Islet of Langerhans (tissue), 1 donor: ENCODE data around the gene APLN.

ENCODE experiments used
- FAIRE-seq: peaks from one replicate; lab custom pipeline; 2011; peaks lifted over from hg19 to GRCh38; lab: Jason Lieb, UNC

Gene APLN

GRCh38 chrX:129654652-129655546 lies at the start of gene APLN:
TSS of gene APLN (minus strand) at chrX:129654956. CDS start at chrX:129654630, 326 bp downstream.
- no peak for FAIRE-seq

- FAIRE-seq, result no peak
Observed at GRCh38 chrX:129704491-129704890, 49.7 kb upstream of the APLN start.

- FAIRE-seq, result no peak
Observed at GRCh38 chrX:129701624-129702069, 46.9 kb upstream of the APLN start.

GRCh38 chrX:129700536-129700935 lies 45.8 kb upstream of the APLN start:
- no peak for FAIRE-seq

- no peak for FAIRE-seq
Observed at GRCh38 chrX:129698150-129698549, 43.4 kb upstream of the APLN start.

- no peak for FAIRE-seq
Observed at GRCh38 chrX:129697204-129697829, 42.6 kb upstream of the APLN start.

GRCh38 chrX:129696463-129697155 lies 41.9 kb upstream of the APLN start:
- no peak for FAIRE-seq

- FAIRE-seq, result no peak
Observed at GRCh38 chrX:129695937-129696336, 41.2 kb upstream of the APLN start.

- FAIRE-seq, result no peak
Observed at GRCh38 chrX:129695535-129695934, 40.8 kb upstream of the APLN start.

- FAIRE-seq, result no peak
Observed at GRCh38 chrX:129694805-129695204, 40.0 kb upstream of the APLN start.

- FAIRE-seq, result no peak
Observed at GRCh38 chrX:129693354-129693753, 38.6 kb upstream of the APLN start.

GRCh38 chrX:129690435-129690834 lies 35.7 kb upstream of the APLN start:
- no peak for FAIRE-seq

- FAIRE-seq, result no peak
Observed at GRCh38 chrX:129689796-129690195, 35.0 kb upstream of the APLN start.

GRCh38 chrX:129688097-129688496 lies 33.3 kb upstream of the APLN start:
- no peak for FAIRE-seq

- FAIRE-seq, result no peak
Observed at GRCh38 chrX:129686422-129686948, 31.7 kb upstream of the APLN start.

- FAIRE-seq, result no peak
Observed at GRCh38 chrX:129682979-129683378, 28.2 kb upstream of the APLN start.

- no peak for FAIRE-seq
Observed at GRCh38 chrX:129679901-129680300, 25.1 kb upstream of the APLN start.

- no peak for FAIRE-seq
Observed at GRCh38 chrX:129678614-129679195, 23.9 kb upstream of the APLN start.

- no peak for FAIRE-seq
Observed at GRCh38 chrX:129667412-129667811, 12.7 kb upstream of the APLN start.

GRCh38 chrX:129665916-129666644 lies 11.3 kb upstream of the APLN start:
- FAIRE-seq, result no peak

- no peak for FAIRE-seq
Observed at GRCh38 chrX:129663171-129663570, 8.4 kb upstream of the APLN start.

- no peak for FAIRE-seq
Observed at GRCh38 chrX:129661369-129661768, 6.6 kb upstream of the APLN start.
